ENCODE results near the gene HIGD1A.

DNA sequence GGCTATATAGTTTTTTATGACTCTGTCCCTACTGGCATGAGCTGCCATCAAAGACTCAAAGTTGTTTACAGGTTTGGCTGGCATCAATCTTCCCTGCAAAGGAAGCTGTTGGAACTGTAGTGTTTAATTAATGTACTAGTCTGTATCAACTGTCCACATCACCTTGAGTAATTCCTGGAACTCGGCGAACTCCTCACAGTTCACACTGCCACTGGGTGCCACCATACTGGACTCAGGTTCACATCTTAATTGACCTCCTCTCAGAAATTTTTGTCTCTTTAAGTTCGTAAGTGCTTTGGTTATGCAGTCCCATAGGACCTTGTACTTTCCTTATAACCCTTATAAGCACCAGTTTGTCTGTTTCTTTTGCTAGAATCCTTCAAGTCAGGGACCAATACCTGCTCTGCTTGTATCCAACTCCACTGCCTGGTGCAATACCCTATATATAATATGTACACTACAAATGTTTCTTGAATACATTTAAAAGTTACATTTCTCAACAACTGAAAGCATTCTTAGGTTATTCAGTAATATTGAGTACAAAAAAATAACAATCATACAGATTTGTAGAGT lies 3.2 kb downstream of the HIGD1A start:
- TF ChIP-seq POLR2AphosphoS5 (IDR thresholded peaks at IDR 0.05; ENCODE audit: insufficient read depth in 1 of 2, low read depth in 1 of 2), result no peak
- TF ChIP-seq CTCF (IDR thresholded peaks at IDR 0.05), result no peak

Data from vagina (tissue), 2 donors.